Measurements from ENCODE around the gene VRTN. TPM values are rescaled to one million over a fixed set of nuclear protein-coding genes. Genes with fewer than 3 reads are reported as not detected.

Gene VRTN
- total RNA-seq, 2 donors from 2014 or later, result 0.34 TPM; not detected in 1

- 54% methylated on average over 9 of the region's 10 CpGs for WGBS
- no peaks in the 10 kb centered on the region for H3K36me3 ChIP-seq
- intact Hi-C loops (cut with DNase I), result no loop called here
- H3K9me3 ChIP-seq, result no peaks in the 10 kb centered on the region
- no peak for DNase-seq (ENCODE audit: low spot score)
- TF ChIP-seq CTCF (IDR thresholded peaks at IDR 0.05) (no peak), POLR2AphosphoS5 (IDR thresholded peaks at IDR 0.05) (no peak), POLR2A (IDR thresholded peaks at IDR 0.05) (no peak)
- H3K27ac ChIP-seq, result no peak overlapping the region
- H3K27me3 ChIP-seq (replicated peaks; ENCODE audit: insufficient read depth), result no peaks in the 10 kb centered on the region
- no peak overlapping the region for H3K4me3 ChIP-seq
- H3K4me1 ChIP-seq (replicated peaks), result peaks cover 4% of the 10 kb centered on the region
Observed at GRCh38 chr14:74402401-74403251, 54.4 kb downstream of the VRTN start.

GRCh38 chr14:74403619-74404417, 55.5 kb downstream of the VRTN start:
- no peak overlapping the region for H3K27ac ChIP-seq
- intact Hi-C loops (cut with DNase I), result no loop called here
- 91% methylated on average over 12 of the region's 12 CpGs for WGBS
- H3K4me3 ChIP-seq, result no peak overlapping the region
- DNase-seq (ENCODE audit: low spot score), result no peak
- TF ChIP-seq POLR2A (IDR thresholded peaks at IDR 0.05), result no peak
- no peak for TF ChIP-seq CTCF (IDR thresholded peaks at IDR 0.05)
- TF ChIP-seq POLR2AphosphoS5 (IDR thresholded peaks at IDR 0.05), result no peak
- H3K4me1 ChIP-seq (replicated peaks), result peaks cover 4% of the 10 kb centered on the region
- no peaks in the 10 kb centered on the region for H3K27me3 ChIP-seq (replicated peaks; ENCODE audit: insufficient read depth)
- no peaks in the 10 kb centered on the region for H3K36me3 ChIP-seq
- no peaks in the 10 kb centered on the region for H3K9me3 ChIP-seq

- WGBS, result 82% methylated on average over 7 of the region's 7 CpGs
- Histone ChIP-seq H3K27me3 (replicated peaks; ENCODE audit: insufficient read depth) (no peaks in the 10 kb centered on the region), H3K4me3 (no peak overlapping the region), H3K36me3 (no peaks in the 10 kb centered on the region), H3K4me1 (replicated peaks) (peaks cover 4% of the 10 kb centered on the region), H3K9me3 (no peaks in the 10 kb centered on the region), H3K27ac (no peak overlapping the region)
- TF ChIP-seq POLR2AphosphoS5 (IDR thresholded peaks at IDR 0.05), result no peak
- no peak for TF ChIP-seq CTCF (IDR thresholded peaks at IDR 0.05)
- DNase-seq (ENCODE audit: low spot score), result no peak
- intact Hi-C loops (cut with DNase I), result no loop called here
Observed at GRCh38 chr14:74404435-74404834, 56.2 kb downstream of the VRTN start.

- Histone ChIP-seq H3K4me3 (no peak overlapping the region), H3K27ac (no peak overlapping the region), H3K36me3 (no peaks in the 10 kb centered on the region), H3K27me3 (replicated peaks; ENCODE audit: insufficient read depth) (no peaks in the 10 kb centered on the region), H3K9me3 (no peaks in the 10 kb centered on the region), H3K4me1 (replicated peaks) (peaks cover 4% of the 10 kb centered on the region)
- no peak for TF ChIP-seq CTCF (IDR thresholded peaks at IDR 0.05)
- TF ChIP-seq POLR2AphosphoS5 (IDR thresholded peaks at IDR 0.05), result no peak
- TF ChIP-seq POLR2A (IDR thresholded peaks at IDR 0.05), result no peak
- intact Hi-C loops (cut with DNase I), result no loop called here
- no peak for DNase-seq (ENCODE audit: low spot score)
- 76% methylated on average over 4 of the region's 4 CpGs for WGBS
Observed at GRCh38 chr14:74405663-74406062, 57.4 kb downstream of the VRTN start.

Measured in prostate gland (tissue), 2 donors.